H9 (cell line): ENCODE measurements around the gene YY1. TPM values are rescaled to one million over a fixed set of nuclear protein-coding genes. Genes with fewer than 3 reads are reported as not detected.

ENCODE experiments used
- DNase-seq: peaks from one replicate; pipeline ENCODE4 v3.0.0-alpha.2; 2017
- H2AFZ ChIP-seq: one replicate; pipeline ENCODE4 v1.6.1; 2013; ENCODE audit warnings: mild to moderate bottlenecking, low read length, control low read depth, moderate library complexity
- H2AK5ac ChIP-seq: 2 replicates; pipeline ENCODE4 v1.6.1; 2013; ENCODE audit warnings: low read length, control low read depth, mixed read lengths; ENCODE audit not compliant: insufficient read length
- H2BK120ac ChIP-seq: one replicate; pipeline ENCODE4 v1.6.1; 2013; ENCODE audit warnings: low read depth, mild to moderate bottlenecking, low read length, control low read depth, inconsistent platforms; ENCODE audit not compliant: poor library complexity, severe bottlenecking
- H2BK12ac ChIP-seq: 2 replicates; pipeline ENCODE4 v1.6.1; 2013; ENCODE audit warnings: low read length, control low read depth, mixed read lengths, low read depth; ENCODE audit not compliant: insufficient read length
- H2BK15ac ChIP-seq: 2 replicates; pipeline ENCODE4 v1.6.1; 2013; ENCODE audit warnings: low read depth, low read length, control low read depth
- H2BK20ac ChIP-seq: one replicate; pipeline ENCODE4 v1.6.1; 2013; ENCODE audit warnings: low read depth, mild to moderate bottlenecking, low read length, control low read depth, inconsistent platforms; ENCODE audit not compliant: poor library complexity, severe bottlenecking
- H2BK5ac ChIP-seq: 2 replicates; pipeline ENCODE4 v1.6.1; 2013; ENCODE audit warnings: low read length, control low read depth, mixed read lengths; ENCODE audit not compliant: insufficient read length
- H3K14ac ChIP-seq: 2 replicates; pipeline ENCODE4 v1.6.1; 2013; ENCODE audit warnings: low read length, control low read depth; ENCODE audit not compliant: insufficient read depth
- H3K18ac ChIP-seq: 2 replicates; pipeline ENCODE4 v1.6.1; 2013; ENCODE audit warnings: low read depth, mild to moderate bottlenecking, mixed read lengths, low read length, control low read depth; ENCODE audit not compliant: insufficient read length
- H3K23ac ChIP-seq: 2 replicates; pipeline ENCODE4 v1.6.1; 2013; ENCODE audit warnings: low read length, control low read depth, mixed read lengths, low read depth; ENCODE audit not compliant: insufficient read length
- H3K23me2 ChIP-seq: 2 replicates; pipeline ENCODE4 v1.6.1; 2013; ENCODE audit warnings: low read depth, mild to moderate bottlenecking, mixed read lengths, low read length, control low read depth; ENCODE audit not compliant: insufficient read length, poor library complexity, severe bottlenecking
- H3K27ac ChIP-seq: 2 replicates; pipeline ENCODE4 v1.5.1; 2013; ENCODE audit warnings: low read length, control low read depth, mixed read lengths, low read depth; ENCODE audit not compliant: insufficient read length
- H3K27me3 ChIP-seq: 2 replicates; pipeline ENCODE4 v1.6.1; 2013; ENCODE audit warnings: low read length, control low read depth, inconsistent platforms; ENCODE audit not compliant: insufficient read depth
- H3K4ac ChIP-seq: 2 replicates; pipeline ENCODE4 v1.6.1; 2013; ENCODE audit warnings: low read depth, mild to moderate bottlenecking, control low read depth, inconsistent platforms, low read length, moderate library complexity
- H3K4me1 ChIP-seq: 2 replicates; pipeline ENCODE4 v1.6.1; 2013; ENCODE audit warnings: low read length, control low read depth, inconsistent platforms; ENCODE audit not compliant: insufficient read depth
- H3K4me2 ChIP-seq: 2 replicates; pipeline ENCODE4 v1.6.1; 2013; ENCODE audit warnings: low read length, control low read depth, mixed read lengths; ENCODE audit not compliant: insufficient read length, insufficient read depth
- H3K56ac ChIP-seq: 2 replicates; pipeline ENCODE4 v1.6.1; 2013; ENCODE audit warnings: low read depth, mild to moderate bottlenecking, mixed read lengths, low read length, control low read depth; ENCODE audit not compliant: insufficient read length
- H3K79me1 ChIP-seq: 2 replicates; pipeline ENCODE4 v1.6.1; 2013; ENCODE audit warnings: low read depth, mild to moderate bottlenecking, moderate library complexity, low read length, control low read depth, inconsistent platforms; ENCODE audit not compliant: insufficient read depth, poor library complexity, severe bottlenecking
- H3K79me2 ChIP-seq: 2 replicates; pipeline ENCODE4 v1.6.1; 2013; ENCODE audit warnings: low read length, control low read depth, inconsistent platforms; ENCODE audit not compliant: insufficient read depth
- H3K9ac ChIP-seq: 2 replicates; pipeline ENCODE4 v1.6.1; 2013; ENCODE audit warnings: low read length, control low read depth, mixed read lengths; ENCODE audit not compliant: insufficient read length; ENCODE audit errors: extremely low read depth
- H3K9me3 ChIP-seq: one replicate; pipeline ENCODE4 v1.6.1; 2013; ENCODE audit warnings: low read depth, low read length, inconsistent platforms; ENCODE audit not compliant: control insufficient read depth
- H3T11ph ChIP-seq: one replicate; pipeline ENCODE4 v1.6.1; 2013; ENCODE audit warnings: mild to moderate bottlenecking, low read length, control low read depth, inconsistent platforms
- H4K20me1 ChIP-seq: one replicate; pipeline ENCODE4 v1.6.1; 2013; ENCODE audit not compliant: control insufficient read depth, insufficient read length, insufficient read depth
- H4K5ac ChIP-seq: 2 replicates; pipeline ENCODE4 v1.6.1; 2013; ENCODE audit warnings: low read depth, mild to moderate bottlenecking, mixed read lengths, low read length, control low read depth; ENCODE audit not compliant: insufficient read length
- H4K8ac ChIP-seq: replicated peaks from 2 replicates; pipeline ENCODE4 v1.6.1; 2013; ENCODE audit warnings: low read length, control low read depth, mixed read lengths, low read depth; ENCODE audit not compliant: insufficient read length
- H4K91ac ChIP-seq: 2 replicates; pipeline ENCODE4 v1.6.1; 2013; ENCODE audit warnings: low read depth, mild to moderate bottlenecking, moderate library complexity, mixed read lengths, low read length, control low read depth; ENCODE audit not compliant: insufficient read length
- H3K27ac Mint-ChIP-seq, 3 experiments: 2 replicates in 2 of 3; 3 replicates in 1 of 3; pipeline ENCODE4 v1.8.0; 2020 to 2021; ENCODE audit warnings: mixed read lengths in 3 of 3, mild to moderate bottlenecking in 1 of 3, moderate library complexity in 1 of 3
- H3K27me3 Mint-ChIP-seq: 2 replicates; pipeline ENCODE4 v1.8.0; 2021; ENCODE audit warnings: low read depth, mild to moderate bottlenecking, moderate library complexity, mixed read lengths
- H3K36me3 Mint-ChIP-seq, 3 experiments: 2 replicates in 2 of 3; 3 replicates in 1 of 3; pipeline ENCODE4 v1.8.0; 2020 to 2021; ENCODE audit warnings: low read depth in 3 of 3, mixed read lengths in 3 of 3; ENCODE audit not compliant: insufficient read depth in 1 of 3
- H3K4me1 Mint-ChIP-seq, 2 experiments: 2 replicates each; pipeline ENCODE4 v1.8.0; 2020; ENCODE audit warnings: mixed read lengths in 2 of 2
- H3K4me3 Mint-ChIP-seq, 2 experiments: 2 replicates in 1 of 2; 3 replicates in 1 of 2; pipeline ENCODE4 v1.8.0; 2020 to 2021; ENCODE audit warnings: mild to moderate bottlenecking in 2 of 2, mixed read lengths in 2 of 2, moderate library complexity in 1 of 2
- H3K9me3 Mint-ChIP-seq, 2 experiments: 2 replicates in 1 of 2; 3 replicates in 1 of 2; pipeline ENCODE4 v1.8.0; 2020; ENCODE audit warnings: mild to moderate bottlenecking in 2 of 2, mixed read lengths in 2 of 2, moderate library complexity in 1 of 2
- WGBS: extraction: QIAGEN DNeasy Blood & Tissue Kit; methylation state at CpG from one replicate; pipeline ENCODE4 v1.1.7; 2013; ENCODE audit warnings: missing lambda C conversion rate, low lambda C conversion rate, mixed read lengths; ENCODE audit not compliant: insufficient read length; ENCODE audit errors: extremely low coverage; 5-methylcytosine and 5-hydroxymethylcytosine counted together
- total RNA-seq: library from RNA; stranded (reverse); gene quantifications from 2 replicates; pipeline ENCODE4 v1.2.1, GENCODE V29; 2021
- TF ChIP-seq, protein P1 (sequence below): fragments of 200-600 bp; sonication (generic); conservative IDR thresholded peaks from 3 replicates; pipeline ENCODE4 v1.8.0; 2021; ENCODE audit warnings: antibody characterized with exemption, mild to moderate bottlenecking

YY1 gene
- total RNA-seq, 1 experiment from 2014 or later, result 103 TPM

DNA sequence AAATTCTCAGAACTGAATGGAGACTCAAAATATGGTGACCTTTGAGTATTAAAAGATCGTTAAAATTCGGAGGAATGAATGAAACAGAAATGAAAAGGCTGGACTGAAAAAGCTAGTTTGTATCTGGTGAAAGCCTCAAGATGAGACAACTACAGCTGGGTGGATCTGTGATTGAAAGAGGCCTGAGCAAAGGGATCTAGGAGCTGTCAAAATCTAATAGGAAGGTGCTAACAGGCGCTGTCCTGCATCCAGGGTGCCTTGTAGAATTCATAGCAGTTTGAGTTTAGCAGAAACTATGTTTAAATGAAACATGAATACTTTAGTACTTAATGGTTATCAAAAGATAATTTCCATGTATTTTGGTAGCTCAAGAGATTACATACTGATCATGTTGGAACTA is 2.3 kb downstream of the YY1 start:
- Histone ChIP-seq H3K9ac (no peak overlapping the region), H4K91ac (no peak overlapping the region), H3K4me1 (no peaks in the 10 kb centered on the region), H3K27me3 (no peaks in the 10 kb centered on the region), H4K5ac (no peak overlapping the region), H2BK15ac (no peak overlapping the region), H2BK120ac (no peak overlapping the region), H2BK12ac (no peak overlapping the region), H2AFZ (no peak overlapping the region), H2BK5ac (no peak overlapping the region), H3T11ph (no peak overlapping the region), H3K27ac (no peak overlapping the region), H3K4me2 (peak overlapping the region; percentile 67), H3K4ac (no peak overlapping the region), H2AK5ac (no peak overlapping the region), H3K23me2 (no peaks in the 10 kb centered on the region), H4K20me1 (no peaks in the 10 kb centered on the region), H3K79me1 (no peaks in the 10 kb centered on the region), H3K79me2 (peaks cover 53% of the 10 kb centered on the region), H4K8ac (no peak overlapping the region), H2BK20ac (no peak overlapping the region), H3K14ac (no peak overlapping the region), H3K18ac (no peak overlapping the region), H3K56ac (no peak overlapping the region), H3K23ac (no peak overlapping the region), H3K9me3 (no peaks in the 10 kb centered on the region)
- Mint-ChIP-seq H3K4me1 (peaks cover 32 to 41% of the 10 kb centered on the region in 2 experiments), H3K9me3 (peaks cover 0 to 2% of the 10 kb centered on the region in 2 experiments; a peak in 1 of 5 replicates), H3K4me3 (peak overlapping the region; percentile 80 to 91), H3K27me3 (peaks cover 1% of the 10 kb centered on the region; the same call in 1 of the 2 replicates), H3K36me3 (peaks cover 19 to 30% (median 28%) of the 10 kb centered on the region in 3 experiments), H3K27ac (peak overlapping the region in 2 of 3 experiments; percentile 28 to 50; a peak in 2 of 7 replicates)
- no peak for DNase-seq
- no CpG with 5 or more reads among the region's 3 CpGs for WGBS
- TF ChIP-seq, protein P1, sequence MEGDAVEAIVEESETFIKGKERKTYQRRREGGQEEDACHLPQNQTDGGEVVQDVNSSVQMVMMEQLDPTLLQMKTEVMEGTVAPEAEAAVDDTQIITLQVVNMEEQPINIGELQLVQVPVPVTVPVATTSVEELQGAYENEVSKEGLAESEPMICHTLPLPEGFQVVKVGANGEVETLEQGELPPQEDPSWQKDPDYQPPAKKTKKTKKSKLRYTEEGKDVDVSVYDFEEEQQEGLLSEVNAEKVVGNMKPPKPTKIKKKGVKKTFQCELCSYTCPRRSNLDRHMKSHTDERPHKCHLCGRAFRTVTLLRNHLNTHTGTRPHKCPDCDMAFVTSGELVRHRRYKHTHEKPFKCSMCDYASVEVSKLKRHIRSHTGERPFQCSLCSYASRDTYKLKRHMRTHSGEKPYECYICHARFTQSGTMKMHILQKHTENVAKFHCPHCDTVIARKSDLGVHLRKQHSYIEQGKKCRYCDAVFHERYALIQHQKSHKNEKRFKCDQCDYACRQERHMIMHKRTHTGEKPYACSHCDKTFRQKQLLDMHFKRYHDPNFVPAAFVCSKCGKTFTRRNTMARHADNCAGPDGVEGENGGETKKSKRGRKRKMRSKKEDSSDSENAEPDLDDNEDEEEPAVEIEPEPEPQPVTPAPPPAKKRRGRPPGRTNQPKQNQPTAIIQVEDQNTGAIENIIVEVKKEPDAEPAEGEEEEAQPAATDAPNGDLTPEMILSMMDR, result no peak
